ENCODE results near the gene LPIN2.

The LPIN2 gene

DNA sequence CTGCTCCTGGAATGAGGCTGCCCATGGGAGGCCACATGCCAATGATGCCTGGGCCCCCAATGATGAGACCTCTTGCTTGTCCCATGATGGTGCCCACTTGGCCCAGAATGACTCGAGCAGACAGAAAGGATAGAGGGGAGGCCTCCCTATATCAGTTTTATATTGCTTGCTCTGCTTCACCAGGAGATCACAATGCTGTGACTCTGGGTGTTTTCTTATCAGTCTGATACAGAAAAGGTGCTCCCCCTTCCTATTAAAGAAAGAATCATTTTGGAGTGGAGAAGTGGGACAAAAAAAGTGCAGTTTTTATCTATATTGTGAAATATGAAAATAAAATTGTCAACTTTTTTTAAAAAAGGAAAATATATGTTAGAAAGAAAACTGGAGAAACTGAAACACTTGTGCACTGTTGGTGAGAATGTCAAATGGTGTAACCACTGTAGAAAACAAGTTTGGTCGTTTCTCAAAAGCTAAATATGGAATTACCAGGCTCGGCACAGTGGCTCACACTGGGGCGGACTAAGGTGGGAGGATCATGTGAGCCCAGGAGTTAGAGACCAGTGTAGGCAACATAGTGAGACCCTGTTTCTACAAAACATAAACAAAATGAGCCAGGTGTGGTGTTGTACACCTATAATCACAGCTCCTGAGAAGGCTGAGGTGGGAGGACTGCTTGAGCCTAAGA is 21.8 kb downstream of the LPIN2 start:
- H3K4me2 ChIP-seq (ENCODE audit: low read length): no peak overlapping the region
- no peak overlapping the region for H2AFZ ChIP-seq (ENCODE audit: low read length)
- H3K4me1 ChIP-seq (ENCODE audit: insufficient read depth, low read length, severe bottlenecking): peaks cover 17% of the 10 kb centered on the region
- no peaks in the 10 kb centered on the region for H3K9me2 ChIP-seq (ENCODE audit: low read depth, low read length)
- H4K20me1 ChIP-seq (ENCODE audit: insufficient read depth, low read length): no peaks in the 10 kb centered on the region
- no peak for TF ChIP-seq EZH2 (IDR thresholded peaks at IDR 0.05; ENCODE audit: borderline replicate concordance, low read length)
- TF ChIP-seq, protein P1, sequence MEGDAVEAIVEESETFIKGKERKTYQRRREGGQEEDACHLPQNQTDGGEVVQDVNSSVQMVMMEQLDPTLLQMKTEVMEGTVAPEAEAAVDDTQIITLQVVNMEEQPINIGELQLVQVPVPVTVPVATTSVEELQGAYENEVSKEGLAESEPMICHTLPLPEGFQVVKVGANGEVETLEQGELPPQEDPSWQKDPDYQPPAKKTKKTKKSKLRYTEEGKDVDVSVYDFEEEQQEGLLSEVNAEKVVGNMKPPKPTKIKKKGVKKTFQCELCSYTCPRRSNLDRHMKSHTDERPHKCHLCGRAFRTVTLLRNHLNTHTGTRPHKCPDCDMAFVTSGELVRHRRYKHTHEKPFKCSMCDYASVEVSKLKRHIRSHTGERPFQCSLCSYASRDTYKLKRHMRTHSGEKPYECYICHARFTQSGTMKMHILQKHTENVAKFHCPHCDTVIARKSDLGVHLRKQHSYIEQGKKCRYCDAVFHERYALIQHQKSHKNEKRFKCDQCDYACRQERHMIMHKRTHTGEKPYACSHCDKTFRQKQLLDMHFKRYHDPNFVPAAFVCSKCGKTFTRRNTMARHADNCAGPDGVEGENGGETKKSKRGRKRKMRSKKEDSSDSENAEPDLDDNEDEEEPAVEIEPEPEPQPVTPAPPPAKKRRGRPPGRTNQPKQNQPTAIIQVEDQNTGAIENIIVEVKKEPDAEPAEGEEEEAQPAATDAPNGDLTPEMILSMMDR (IDR thresholded peaks at IDR 0.05; ENCODE audit: low read length): no peak
- no peak overlapping the region for H3K4me3 ChIP-seq (ENCODE audit: low read depth, low read length, poor library complexity, severe bottlenecking)
- H3K9ac ChIP-seq (ENCODE audit: low read length): no peak overlapping the region
- H3K79me2 ChIP-seq (ENCODE audit: insufficient read depth, low read length): no peaks in the 10 kb centered on the region; the same call in 1 of the 2 replicates
- no peaks in the 10 kb centered on the region for H3F3A ChIP-seq (ENCODE audit: insufficient read depth, low read length)
- no peaks in the 10 kb centered on the region for H3K27me3 ChIP-seq (ENCODE audit: insufficient read depth, low read length)
- H3K36me3 ChIP-seq (ENCODE audit: insufficient read depth, low read length): no peaks in the 10 kb centered on the region; the same call in 1 of the 2 replicates
- H3K27ac ChIP-seq (ENCODE audit: low read depth, low read length, poor library complexity, severe bottlenecking): no peak overlapping the region
- H3K9me3 ChIP-seq (ENCODE audit: low read length): no peaks in the 10 kb centered on the region

DNA sequence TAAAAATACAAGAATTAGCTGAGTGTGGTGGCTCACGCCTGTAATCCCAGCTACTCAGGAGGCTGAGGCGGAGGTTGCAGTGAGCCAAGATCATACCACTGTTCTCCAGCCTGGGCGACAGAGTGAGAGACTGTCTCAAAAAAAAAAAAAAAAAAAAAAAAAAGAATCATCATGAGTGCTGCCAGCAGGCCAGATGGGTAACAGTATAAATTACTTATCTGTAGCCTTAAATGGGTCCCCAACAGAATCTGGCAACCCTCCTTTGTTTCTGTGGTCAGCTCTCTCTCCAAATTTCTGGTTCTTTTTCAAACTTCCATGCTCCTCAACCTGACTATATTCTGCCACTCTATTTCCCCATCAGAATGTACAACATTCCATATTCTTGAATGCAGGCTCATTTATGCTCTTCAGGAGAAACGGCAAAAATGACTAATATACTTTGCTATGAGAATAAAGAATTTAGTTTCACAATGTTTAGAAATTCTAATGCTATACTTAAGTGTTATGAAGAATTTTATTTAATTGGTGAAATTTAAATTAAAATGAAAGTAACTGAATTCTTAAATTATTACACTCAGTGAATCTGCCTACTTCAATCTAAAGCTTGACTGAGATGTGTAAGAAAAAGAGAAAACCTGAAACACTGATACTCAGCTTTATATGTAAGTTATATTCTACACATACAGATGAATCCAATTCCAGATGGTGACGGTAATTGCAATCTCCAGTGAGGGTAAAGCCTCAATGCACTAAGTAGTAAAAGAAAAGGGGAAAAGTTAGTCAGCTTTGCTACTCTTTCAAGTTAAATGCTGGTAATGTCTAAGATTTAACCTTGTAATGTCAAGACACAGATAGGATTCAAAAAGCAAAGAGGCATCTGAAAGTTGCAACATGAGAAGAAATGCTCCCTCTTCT is 24.8 kb downstream of the LPIN2 start:
- H3K27me3 ChIP-seq (ENCODE audit: insufficient read depth, low read length): no peaks in the 10 kb centered on the region
- no peaks in the 10 kb centered on the region; the same call in 1 of the 2 replicates for H3K79me2 ChIP-seq (ENCODE audit: insufficient read depth, low read length)
- no peaks in the 10 kb centered on the region for H3K9me3 ChIP-seq (ENCODE audit: low read length)
- H4K20me1 ChIP-seq (ENCODE audit: insufficient read depth, low read length): no peaks in the 10 kb centered on the region
- no peaks in the 10 kb centered on the region for H3F3A ChIP-seq (ENCODE audit: insufficient read depth, low read length)
- TF ChIP-seq, protein P1 (IDR thresholded peaks at IDR 0.05; ENCODE audit: low read length): no peak
- no peak for TF ChIP-seq EZH2 (IDR thresholded peaks at IDR 0.05; ENCODE audit: borderline replicate concordance, low read length)
- H2AFZ ChIP-seq (ENCODE audit: low read length): no peak overlapping the region
- H3K4me1 ChIP-seq (ENCODE audit: insufficient read depth, low read length, severe bottlenecking): no peaks in the 10 kb centered on the region
- no peak overlapping the region for H3K4me3 ChIP-seq (ENCODE audit: low read depth, low read length, poor library complexity, severe bottlenecking)
- H3K9ac ChIP-seq (ENCODE audit: low read length): no peak overlapping the region
- H3K4me2 ChIP-seq (ENCODE audit: low read length): no peak overlapping the region
- H3K27ac ChIP-seq (ENCODE audit: low read depth, low read length, poor library complexity, severe bottlenecking): no peak overlapping the region
- H3K36me3 ChIP-seq (ENCODE audit: insufficient read depth, low read length): no peaks in the 10 kb centered on the region; the same call in 1 of the 2 replicates
- H3K9me2 ChIP-seq (ENCODE audit: low read depth, low read length): no peaks in the 10 kb centered on the region

DNA sequence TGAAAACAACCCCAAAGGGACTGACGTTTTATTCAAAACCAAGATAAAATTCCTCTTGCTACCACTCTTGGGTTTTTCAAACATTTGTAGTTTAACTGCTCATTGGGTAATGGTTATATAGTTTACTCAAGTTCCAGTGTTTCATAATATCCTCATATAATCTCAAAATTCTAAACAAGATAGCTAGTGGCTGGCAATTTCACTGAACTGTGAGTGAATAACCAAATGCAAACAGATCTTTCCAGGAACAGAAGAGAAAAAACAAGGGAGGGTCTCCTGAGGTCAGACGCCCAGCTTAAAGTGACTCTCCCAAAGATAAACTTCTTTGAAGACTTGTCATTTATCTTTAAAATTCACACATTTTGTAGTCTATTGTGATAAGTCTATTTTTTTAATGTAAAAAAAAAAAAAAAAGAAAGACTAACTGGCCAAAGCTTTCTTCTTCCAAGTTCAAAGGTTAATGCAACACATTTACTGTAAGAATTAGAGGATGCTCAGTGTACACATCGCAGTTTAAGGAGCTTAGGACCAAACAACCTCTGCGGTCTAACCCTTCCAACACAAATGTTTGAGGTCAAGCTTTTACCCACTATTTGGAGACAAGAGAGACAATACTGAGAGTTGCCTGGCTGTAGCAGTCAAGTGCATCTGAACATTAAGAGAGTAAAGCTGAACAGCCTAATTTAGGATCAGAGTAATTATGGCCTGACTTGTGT is 26.6 kb downstream of the LPIN2 start:
- Histone ChIP-seq H3K79me2 (ENCODE audit: insufficient read depth, low read length) (no peaks in the 10 kb centered on the region; the same call in 1 of the 2 replicates), H3K9me2 (ENCODE audit: low read depth, low read length) (no peaks in the 10 kb centered on the region), H3K4me2 (ENCODE audit: low read length) (no peak overlapping the region), H3K27me3 (ENCODE audit: insufficient read depth, low read length) (no peaks in the 10 kb centered on the region), H3K36me3 (ENCODE audit: insufficient read depth, low read length) (no peaks in the 10 kb centered on the region; the same call in 1 of the 2 replicates), H3K4me3 (ENCODE audit: low read depth, low read length, poor library complexity, severe bottlenecking) (no peak overlapping the region), H3K27ac (ENCODE audit: low read depth, low read length, poor library complexity, severe bottlenecking) (no peak overlapping the region), H3K4me1 (ENCODE audit: insufficient read depth, low read length, severe bottlenecking) (peaks cover 10% of the 10 kb centered on the region), H3K9ac (ENCODE audit: low read length) (no peak overlapping the region), H2AFZ (ENCODE audit: low read length) (no peak overlapping the region), H4K20me1 (ENCODE audit: insufficient read depth, low read length) (no peaks in the 10 kb centered on the region), H3K9me3 (ENCODE audit: low read length) (no peaks in the 10 kb centered on the region), H3F3A (ENCODE audit: insufficient read depth, low read length) (no peaks in the 10 kb centered on the region)
- TF ChIP-seq, protein P1 (IDR thresholded peaks at IDR 0.05; ENCODE audit: low read length): no peak
- TF ChIP-seq EZH2 (IDR thresholded peaks at IDR 0.05; ENCODE audit: borderline replicate concordance, low read length): no peak

Data from OCI-LY1 (cell line).